ENCODE data around the gene LRRC8E.
A peak's percentile ranks its signal among the peaks of the same experiment; 100 is the strongest.

LRRC8E gene

GRCh38 chr19:7888145-7888825 lies at the start of gene LRRC8E:
TSS of gene LRRC8E (plus strand) at chr19:7888510. CDS start at chr19:7895604, 7,094 bp downstream.
- DNase-seq (ENCODE audit: low spot score) = peak; percentile 93

- DNase-seq (ENCODE audit: low spot score) = no peak
Observed at GRCh38 chr19:7839476-7839875, 48.8 kb upstream of the LRRC8E start.

GRCh38 chr19:7840629-7841028 lies 47.7 kb upstream of the LRRC8E start:
- no peak for DNase-seq (ENCODE audit: low spot score)

GRCh38 chr19:7841751-7842660 lies 46.3 kb upstream of the LRRC8E start:
- DNase-seq (ENCODE audit: low spot score) = no peak

GRCh38 chr19:7842661-7843294 lies 45.5 kb upstream of the LRRC8E start:
- no peak for DNase-seq (ENCODE audit: low spot score)

GRCh38 chr19:7843521-7843920 lies 44.8 kb upstream of the LRRC8E start:
- no peak for DNase-seq (ENCODE audit: low spot score)

GRCh38 chr19:7844405-7844804 lies 43.9 kb upstream of the LRRC8E start:
- no peak for DNase-seq (ENCODE audit: low spot score)

GRCh38 chr19:7844951-7845350 lies 43.4 kb upstream of the LRRC8E start:
- no peak for DNase-seq (ENCODE audit: low spot score)

GRCh38 chr19:7845390-7846154 lies 42.7 kb upstream of the LRRC8E start:
- no peak for DNase-seq (ENCODE audit: low spot score)

- no peak for DNase-seq (ENCODE audit: low spot score)
Observed at GRCh38 chr19:7846155-7846646, 42.1 kb upstream of the LRRC8E start.

- no peak for DNase-seq (ENCODE audit: low spot score)
Observed at GRCh38 chr19:7847664-7848063, 40.6 kb upstream of the LRRC8E start.

GRCh38 chr19:7848779-7849457 lies 39.4 kb upstream of the LRRC8E start:
- DNase-seq (ENCODE audit: low spot score) = no peak

- DNase-seq (ENCODE audit: low spot score) = no peak
Observed at GRCh38 chr19:7849631-7849999, 38.7 kb upstream of the LRRC8E start.

GRCh38 chr19:7850000-7850813 lies 38.1 kb upstream of the LRRC8E start:
- DNase-seq (ENCODE audit: low spot score) = peak; percentile 45

GRCh38 chr19:7850945-7851622 lies 37.2 kb upstream of the LRRC8E start:
- DNase-seq (ENCODE audit: low spot score) = no peak

- DNase-seq (ENCODE audit: low spot score) = no peak
Observed at GRCh38 chr19:7851623-7852500, 36.4 kb upstream of the LRRC8E start.

- DNase-seq (ENCODE audit: low spot score) = peak; percentile 99
Observed at GRCh38 chr19:7852851-7853769, 35.2 kb upstream of the LRRC8E start.

GRCh38 chr19:7853770-7854128 lies 34.6 kb upstream of the LRRC8E start:
- DNase-seq (ENCODE audit: low spot score) = no peak
